ENCODE measurements around the gene LRRC9. TPM values are rescaled to one million over a fixed set of nuclear protein-coding genes. Genes with fewer than 3 reads are reported as not detected.
A peak's percentile ranks its signal among the peaks of the same experiment; 100 is the strongest.

The LRRC9 gene
- total RNA-seq, 6 donors from 2014 or later, result 0.30 TPM; not detected in 5

DNA sequence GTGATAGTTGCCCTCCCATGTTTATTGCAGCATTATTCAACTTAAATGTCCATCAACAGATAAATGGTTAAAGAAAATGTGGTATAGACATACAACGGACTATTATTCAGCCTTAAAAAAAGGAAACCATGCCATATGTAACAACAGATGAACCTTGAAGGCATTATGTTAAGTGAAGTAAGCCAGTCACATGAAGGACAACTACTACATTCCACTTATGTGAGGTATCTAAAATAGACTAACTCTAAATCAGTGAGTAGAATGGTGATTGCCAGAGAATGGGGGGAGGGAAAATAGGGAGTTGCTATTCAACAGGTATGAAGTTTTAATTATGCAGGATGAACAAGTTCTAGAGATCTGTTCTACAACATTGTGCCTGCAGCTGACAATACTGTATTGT, 181.8 kb downstream of the LRRC9 start:
- Histone ChIP-seq H3K9me3 (no peaks in the 10 kb centered on the region), H3K27me3 (no peaks in the 10 kb centered on the region), H3K27ac (no peak overlapping the region), H3K4me3 (no peak overlapping the region), H3K36me3 (peaks cover 0 to 12% (median 3%) of the 10 kb centered on the region in 4 donors), H3K4me1 (peaks cover 0 to 4% (median 2%) of the 10 kb centered on the region in 4 donors)
- ATAC-seq (ENCODE audit: low FRiP score in 2 of 2), result no peak
- no peak for TF ChIP-seq EP300 (IDR thresholded peaks at IDR 0.05)
- no peak for TF ChIP-seq POLR2A (IDR thresholded peaks at IDR 0.05)
- no peak for DNase-seq
- WGBS, 2 donors, result 83 to 91% methylated on average over 1 of the region's 1 CpG

DNA sequence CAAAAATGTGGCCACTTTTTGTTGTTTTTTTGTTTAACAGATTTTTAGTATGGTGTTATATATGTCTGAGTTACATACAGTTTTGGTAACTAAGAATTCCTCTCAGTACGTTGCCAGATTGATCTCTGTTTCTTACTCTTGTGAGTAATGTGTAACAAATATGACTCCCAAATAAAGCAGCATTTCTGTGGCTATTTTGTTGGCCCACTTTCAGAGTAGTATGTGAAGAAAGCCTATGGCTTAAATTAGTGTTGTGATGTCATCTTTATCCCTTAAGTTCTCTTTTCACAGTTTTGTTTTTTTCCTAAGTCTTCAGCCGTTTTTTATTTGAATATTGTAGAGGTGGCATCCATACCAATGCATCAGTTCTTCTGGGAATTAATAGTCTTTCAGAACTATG, 182.4 kb downstream of the LRRC9 start:
- ATAC-seq (ENCODE audit: low FRiP score in 2 of 2) (no peak), DNase-seq (no peak)
- H3K9me3 ChIP-seq, result no peaks in the 10 kb centered on the region
- no peak overlapping the region for H3K27ac ChIP-seq
- H3K4me1 ChIP-seq, result peaks cover 0 to 4% (median 2%) of the 10 kb centered on the region in 4 donors
- TF ChIP-seq POLR2AphosphoS5 (IDR thresholded peaks at IDR 0.05) (no peak), POLR2A (IDR thresholded peaks at IDR 0.05) (no peak), EP300 (IDR thresholded peaks at IDR 0.05) (no peak)
- TF ChIP-seq, protein P1, sequence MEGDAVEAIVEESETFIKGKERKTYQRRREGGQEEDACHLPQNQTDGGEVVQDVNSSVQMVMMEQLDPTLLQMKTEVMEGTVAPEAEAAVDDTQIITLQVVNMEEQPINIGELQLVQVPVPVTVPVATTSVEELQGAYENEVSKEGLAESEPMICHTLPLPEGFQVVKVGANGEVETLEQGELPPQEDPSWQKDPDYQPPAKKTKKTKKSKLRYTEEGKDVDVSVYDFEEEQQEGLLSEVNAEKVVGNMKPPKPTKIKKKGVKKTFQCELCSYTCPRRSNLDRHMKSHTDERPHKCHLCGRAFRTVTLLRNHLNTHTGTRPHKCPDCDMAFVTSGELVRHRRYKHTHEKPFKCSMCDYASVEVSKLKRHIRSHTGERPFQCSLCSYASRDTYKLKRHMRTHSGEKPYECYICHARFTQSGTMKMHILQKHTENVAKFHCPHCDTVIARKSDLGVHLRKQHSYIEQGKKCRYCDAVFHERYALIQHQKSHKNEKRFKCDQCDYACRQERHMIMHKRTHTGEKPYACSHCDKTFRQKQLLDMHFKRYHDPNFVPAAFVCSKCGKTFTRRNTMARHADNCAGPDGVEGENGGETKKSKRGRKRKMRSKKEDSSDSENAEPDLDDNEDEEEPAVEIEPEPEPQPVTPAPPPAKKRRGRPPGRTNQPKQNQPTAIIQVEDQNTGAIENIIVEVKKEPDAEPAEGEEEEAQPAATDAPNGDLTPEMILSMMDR (IDR thresholded peaks at IDR 0.05), result no peak
- H3K27me3 ChIP-seq, result no peaks in the 10 kb centered on the region
- no peak overlapping the region for H3K4me3 ChIP-seq
- 56 to 58% methylated on average over 2 of the region's 2 CpGs for WGBS, 2 donors
- peaks cover 0 to 9% (median 3%) of the 10 kb centered on the region in 4 donors for H3K36me3 ChIP-seq

DNA sequence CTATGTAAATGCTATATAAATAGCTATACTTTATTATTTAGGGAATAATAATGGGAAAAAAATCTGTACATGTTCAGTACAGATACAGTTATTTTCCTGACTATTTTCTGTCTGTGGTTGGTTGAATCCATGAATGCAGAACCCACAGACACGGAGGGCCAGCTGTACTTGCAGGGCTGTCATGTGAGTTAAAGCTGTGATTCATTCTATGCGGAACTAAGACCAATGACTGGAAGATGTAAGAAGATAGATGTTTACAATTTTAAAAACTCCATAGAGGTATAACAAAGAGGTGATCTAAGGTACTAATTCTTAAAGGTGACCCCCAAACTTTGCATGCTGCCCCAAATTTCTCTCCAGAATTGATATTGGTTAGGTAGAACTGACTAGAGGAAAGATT, 186.4 kb downstream of the LRRC9 start:
- TF ChIP-seq EP300 (IDR thresholded peaks at IDR 0.05) (no peak), POLR2A (IDR thresholded peaks at IDR 0.05) (no peak), POLR2AphosphoS5 (IDR thresholded peaks at IDR 0.05) (no peak)
- TF ChIP-seq, protein P1 (IDR thresholded peaks at IDR 0.05), result no peak
- Histone ChIP-seq H3K36me3 (peaks cover 0 to 18% (median 0%) of the 10 kb centered on the region in 4 donors), H3K4me1 (peaks cover 0 to 4% (median 2%) of the 10 kb centered on the region in 4 donors), H3K27ac (no peak overlapping the region), H3K9me3 (no peaks in the 10 kb centered on the region), H3K4me3 (no peak overlapping the region), H3K27me3 (no peaks in the 10 kb centered on the region)
- 65 to 73% methylated on average over 2 of the region's 2 CpGs for WGBS, 2 donors
- peak in 1 of 2 donors; percentile 66 for ATAC-seq (ENCODE audit: low FRiP score in 2 of 2)
- DNase-seq, result peak in 1 of 2 donors; percentile 27

DNA sequence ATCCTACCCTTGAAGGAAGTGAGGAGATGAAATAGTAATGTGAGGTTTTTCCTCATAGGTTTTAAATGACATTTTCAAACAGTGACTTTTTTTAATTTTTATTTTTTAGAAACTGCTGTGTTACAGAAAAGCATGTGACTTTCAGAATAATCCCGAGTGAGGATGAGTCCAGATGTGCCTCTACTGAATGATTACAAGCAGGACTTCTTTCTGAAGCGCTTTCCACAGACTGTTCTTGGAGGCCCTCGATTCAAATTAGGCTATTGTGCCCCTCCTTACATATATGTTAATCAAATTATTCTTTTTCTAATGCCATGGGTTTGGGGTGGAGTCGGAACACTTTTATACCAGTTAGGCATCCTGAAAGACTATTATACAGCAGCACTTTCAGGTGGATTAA, 187.5 kb downstream of the LRRC9 start:
- H3K27ac ChIP-seq, result no peak overlapping the region
- H3K9me3 ChIP-seq, result no peaks in the 10 kb centered on the region
- peaks cover 0 to 18% (median 0%) of the 10 kb centered on the region in 4 donors for H3K36me3 ChIP-seq
- peaks cover 0 to 4% (median 0%) of the 10 kb centered on the region in 4 donors for H3K4me1 ChIP-seq
- ATAC-seq (ENCODE audit: low FRiP score in 2 of 2) (no peak), DNase-seq (no peak)
- H3K4me3 ChIP-seq, result no peak overlapping the region
- no peaks in the 10 kb centered on the region for H3K27me3 ChIP-seq
- no peak for TF ChIP-seq POLR2AphosphoS5 (IDR thresholded peaks at IDR 0.05)
- WGBS, 2 donors, result 84% methylated on average over 4 of the region's 4 CpGs

DNA sequence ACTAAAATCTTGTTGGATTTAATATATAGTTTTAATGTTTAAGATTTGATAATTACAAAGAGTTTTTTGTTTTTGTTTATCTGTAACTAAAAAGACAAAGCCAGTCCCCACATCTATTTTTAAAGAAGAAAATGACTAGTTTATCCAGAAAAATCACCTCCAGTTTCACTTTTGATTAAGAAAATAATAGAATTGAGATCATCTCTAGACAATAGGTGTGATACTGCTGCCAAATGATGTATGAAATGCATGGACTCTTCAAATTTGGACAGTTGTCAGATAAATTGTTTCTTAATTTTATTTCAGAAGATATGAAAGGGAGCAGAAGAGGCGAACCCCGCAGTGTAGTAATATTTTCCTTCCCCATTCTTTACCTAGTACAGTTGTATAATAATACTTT, 191.8 kb downstream of the LRRC9 start:
- no peak for DNase-seq
- no peak for TF ChIP-seq POLR2A (IDR thresholded peaks at IDR 0.05)
- TF ChIP-seq, protein P1 (IDR thresholded peaks at IDR 0.05), result no peak
- TF ChIP-seq EP300 (IDR thresholded peaks at IDR 0.05), result no peak
- no peak for TF ChIP-seq POLR2AphosphoS5 (IDR thresholded peaks at IDR 0.05)
- ATAC-seq (ENCODE audit: low FRiP score in 2 of 2), result no peak

More for the DNA sequence above, 191.8 kb downstream of the LRRC9 start:
- H3K9me3 ChIP-seq, result no peaks in the 10 kb centered on the region
- H3K36me3 ChIP-seq, result peaks cover 0 to 29% (median 0%) of the 10 kb centered on the region in 4 donors
- no peaks in the 10 kb centered on the region for H3K27me3 ChIP-seq
- H3K4me3 ChIP-seq, result no peak overlapping the region
- H3K4me1 ChIP-seq, result no peaks in the 10 kb centered on the region
- 77 to 80% methylated on average over 2 of the region's 2 CpGs for WGBS, 2 donors
- no peak overlapping the region for H3K27ac ChIP-seq

Other genes with a start within 250 kb of the LRRC9 start
- gene RTN1, start 49.4 kb upstream of the LRRC9 start, total RNA-seq, result 10 to 100 TPM in 3 of 6 donors, 1 to 10 TPM in 3; 6.3 to 15.6 (median 10.7) TPM
- gene PCNX4, start 171.8 kb downstream of the LRRC9 start, total RNA-seq, result 10 to 100 TPM; 35.0 to 75.1 (median 48.7) TPM
- 100 to 1,000 TPM in 1 of 6 donors, 10 to 100 TPM in 5; 52.4 to 116 (median 89.0) TPM for gene DHRS7, start 245.3 kb downstream of the LRRC9 start, total RNA-seq

Data from upper lobe of left lung (tissue), 6 donors.